HG03457 (cell line): Measurements from ENCODE around the gene CD44.

ENCODE experiments used
- ATAC-seq: cut with Tn5 transposase; IDR thresholded peaks from one replicate; pipeline ENCODE4 v1.9.1; 2021; ENCODE audit warnings: moderate number of reproducible peaks; ENCODE audit not compliant: unreplicated experiment

Gene CD44

GRCh38 chr11:35234460-35235156 is 95.6 kb downstream of the CD44 start:
- no peak for ATAC-seq

GRCh38 chr11:35235157-35235468 is 96.1 kb downstream of the CD44 start:
- ATAC-seq: no peak

GRCh38 chr11:35235498-35235897 is 96.5 kb downstream of the CD44 start:
- no peak for ATAC-seq

GRCh38 chr11:35235936-35236666 is 97.1 kb downstream of the CD44 start:
- ATAC-seq: no peak

GRCh38 chr11:35236667-35237003 is 97.7 kb downstream of the CD44 start:
- no peak for ATAC-seq

- ATAC-seq: no peak
These were observed 98.4 kb downstream of the CD44 start for GRCh38 chr11:35237351-35237750.

- ATAC-seq: no peak
These were observed 99.1 kb downstream of the CD44 start for GRCh38 chr11:35237860-35238715.

GRCh38 chr11:35238882-35239281 is 99.9 kb downstream of the CD44 start:
- ATAC-seq: no peak

- ATAC-seq: no peak
These were observed 100.6 kb downstream of the CD44 start for GRCh38 chr11:35239471-35240075.

GRCh38 chr11:35241083-35241482 is 102.1 kb downstream of the CD44 start:
- ATAC-seq: no peak

- ATAC-seq: no peak
These were observed 102.6 kb downstream of the CD44 start for GRCh38 chr11:35241531-35241930.

GRCh38 chr11:35242412-35243242 is 103.7 kb downstream of the CD44 start:
- ATAC-seq: no peak

GRCh38 chr11:35243774-35244173 is 104.8 kb downstream of the CD44 start:
- no peak for ATAC-seq

- ATAC-seq: no peak
These were observed 106.1 kb downstream of the CD44 start for GRCh38 chr11:35245056-35245455.

GRCh38 chr11:35245786-35246185 is 106.8 kb downstream of the CD44 start:
- ATAC-seq: no peak

GRCh38 chr11:35246745-35247144 is 107.8 kb downstream of the CD44 start:
- ATAC-seq: no peak

- no peak for ATAC-seq
These were observed 108.5 kb downstream of the CD44 start for GRCh38 chr11:35247428-35247827.

- no peak for ATAC-seq
These were observed 108.9 kb downstream of the CD44 start for GRCh38 chr11:35247863-35248262.

GRCh38 chr11:35248558-35249323 is 109.8 kb downstream of the CD44 start:
- no peak for ATAC-seq

GRCh38 chr11:35250192-35250591 is 111.2 kb downstream of the CD44 start:
- no peak for ATAC-seq
